ENCODE measurements around the gene UBXN10.

GRCh38 chr1:20234788-20235535, 49.1 kb downstream of the UBXN10 start:
- TF ChIP-seq POLR2A (IDR thresholded peaks at IDR 0.05; ENCODE audit: low read depth, low read length) (no peak), CTCF (IDR thresholded peaks at IDR 0.05; ENCODE audit: extremely low read depth in 1 of 2, insufficient read depth in 1 of 2, low read depth in 1 of 2, low read length in 2 of 2) (no peak)

Data from endothelial cell of umbilical vein (primary cell).